Measurements from ENCODE around the gene CACNA1I. TPM values are rescaled to one million over a fixed set of nuclear protein-coding genes. Genes with fewer than 3 reads are reported as not detected.
A peak's percentile ranks its signal among the peaks of the same experiment; 100 is the strongest.

The CACNA1I gene
- total and polyA plus RNA-seq, 4 donors, result 1.2 to 8.5 (median 5.6) TPM

DNA sequence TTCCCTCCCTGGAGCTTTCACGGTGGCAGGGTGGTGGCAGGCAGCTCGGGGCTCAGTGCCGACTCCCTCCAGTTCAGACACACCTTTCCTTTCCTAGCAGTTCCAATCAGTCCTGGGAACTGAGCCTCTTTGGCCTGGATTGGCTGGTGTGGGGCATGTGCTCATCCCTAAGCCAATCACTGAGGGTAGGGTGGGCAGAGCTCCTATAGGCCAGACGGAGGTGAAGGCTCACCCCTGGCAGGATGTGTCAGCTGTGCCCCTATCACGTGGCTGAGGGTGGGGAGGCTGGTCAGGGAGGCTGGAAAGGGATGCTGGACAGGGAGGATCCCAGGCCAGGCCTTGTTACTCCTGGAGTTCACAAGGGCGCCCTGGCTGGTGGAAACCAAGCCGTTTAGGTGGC is 40.2 kb downstream of the CACNA1I start:
- H3K4me3 ChIP-seq (ENCODE audit: low read depth, low read length), result no peak overlapping the region
- DNase-seq (ENCODE audit: low read depth in 4 of 6, low spot score in 6 of 6), result no peak
- H3K4me1 ChIP-seq (ENCODE audit: control insufficient read depth, insufficient read depth, low read length), result no peaks in the 10 kb centered on the region
- 86% methylated on average over 4 of the region's 7 CpGs for WGBS (ENCODE audit: insufficient coverage)
- H3K36me3 ChIP-seq (ENCODE audit: control insufficient read depth, insufficient read depth, low read length), result peaks cover 3% of the 10 kb centered on the region
- no peak overlapping the region for H3K27ac ChIP-seq (ENCODE audit: low read depth, low read length)
- H3K27me3 ChIP-seq (ENCODE audit: control insufficient read depth, insufficient read depth, low read length), result no peaks in the 10 kb centered on the region
- H3K9me3 ChIP-seq (ENCODE audit: control insufficient read depth, insufficient read depth, low read length), result no peaks in the 10 kb centered on the region

DNA sequence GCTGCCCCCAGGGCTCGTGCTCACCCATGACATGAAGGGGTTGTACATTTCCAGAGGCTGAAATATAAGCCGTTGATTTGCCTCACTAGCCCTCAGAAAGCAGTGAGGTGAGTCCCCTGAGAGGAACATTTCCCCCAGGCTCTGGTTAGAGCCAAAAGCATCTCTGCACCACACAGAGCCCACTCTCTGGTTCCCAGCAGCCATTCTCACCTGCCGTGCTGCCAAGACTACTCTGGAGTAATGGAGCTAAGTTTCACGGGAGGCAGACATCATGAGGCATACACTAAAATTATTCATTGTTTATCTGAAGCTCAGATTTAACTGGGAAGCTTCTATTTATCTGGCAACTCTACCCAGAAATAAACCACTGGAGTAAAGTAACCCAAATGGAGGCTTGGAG is 40.8 kb downstream of the CACNA1I start:
- no peaks in the 10 kb centered on the region for H3K27me3 ChIP-seq (ENCODE audit: control insufficient read depth, insufficient read depth, low read length)
- H3K4me1 ChIP-seq (ENCODE audit: control insufficient read depth, insufficient read depth, low read length), result no peaks in the 10 kb centered on the region
- no peak for DNase-seq (ENCODE audit: low read depth in 4 of 6, low spot score in 6 of 6)
- no peaks in the 10 kb centered on the region for H3K9me3 ChIP-seq (ENCODE audit: control insufficient read depth, insufficient read depth, low read length)
- no peak overlapping the region for H3K4me3 ChIP-seq (ENCODE audit: low read depth, low read length)
- WGBS (ENCODE audit: insufficient coverage), result 83% methylated on average over 1 of the region's 4 CpGs
- H3K36me3 ChIP-seq (ENCODE audit: control insufficient read depth, insufficient read depth, low read length), result no peaks in the 10 kb centered on the region
- H3K27ac ChIP-seq (ENCODE audit: low read depth, low read length), result no peak overlapping the region

DNA sequence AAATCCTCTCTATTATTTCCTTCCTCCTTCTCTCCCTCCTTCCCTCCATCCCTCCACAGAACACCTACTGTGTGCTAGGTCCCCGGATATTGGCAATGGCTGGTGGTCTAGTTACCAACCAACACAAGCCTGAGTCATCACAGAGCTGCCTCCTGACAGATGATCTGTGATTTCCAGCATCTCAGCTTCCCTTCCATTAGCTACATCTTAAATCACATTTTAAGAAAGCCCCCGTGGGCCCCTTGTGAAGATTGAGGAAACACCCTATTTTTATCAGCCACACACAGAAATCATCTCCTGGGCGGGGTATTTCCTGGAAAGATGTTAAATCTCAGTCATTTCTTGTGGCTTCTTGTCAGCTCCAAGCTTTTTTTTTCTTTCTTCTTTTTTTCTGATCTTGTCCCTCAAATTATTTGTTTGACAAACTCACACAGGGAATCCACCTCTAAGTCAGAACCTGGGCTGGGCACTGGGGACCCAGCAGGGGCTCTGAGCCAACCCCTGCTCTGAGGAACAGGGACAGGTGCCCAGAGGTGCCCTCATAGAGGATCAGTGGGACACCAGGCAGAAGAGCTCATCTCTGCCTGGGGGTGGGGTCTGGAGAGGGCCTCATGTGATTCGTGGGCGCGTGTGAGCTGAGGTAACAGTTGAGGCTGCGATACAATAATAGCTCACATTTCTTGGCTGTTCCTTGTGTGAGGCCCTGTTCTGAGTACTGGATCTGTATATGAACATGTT is 42.4 kb downstream of the CACNA1I start:
- Histone ChIP-seq H3K4me3 (ENCODE audit: low read depth, low read length) (no peak overlapping the region), H3K9me3 (ENCODE audit: control insufficient read depth, insufficient read depth, low read length) (no peaks in the 10 kb centered on the region), H3K27me3 (ENCODE audit: control insufficient read depth, insufficient read depth, low read length) (no peaks in the 10 kb centered on the region), H3K4me1 (ENCODE audit: control insufficient read depth, insufficient read depth, low read length) (peaks cover 8% of the 10 kb centered on the region), H3K36me3 (ENCODE audit: control insufficient read depth, insufficient read depth, low read length) (no peaks in the 10 kb centered on the region), H3K27ac (ENCODE audit: low read depth, low read length) (no peak overlapping the region)
- no peak for DNase-seq (ENCODE audit: low read depth in 4 of 6, low spot score in 6 of 6)
- WGBS (ENCODE audit: insufficient coverage), result 98% methylated on average over 6 of the region's 7 CpGs

DNA sequence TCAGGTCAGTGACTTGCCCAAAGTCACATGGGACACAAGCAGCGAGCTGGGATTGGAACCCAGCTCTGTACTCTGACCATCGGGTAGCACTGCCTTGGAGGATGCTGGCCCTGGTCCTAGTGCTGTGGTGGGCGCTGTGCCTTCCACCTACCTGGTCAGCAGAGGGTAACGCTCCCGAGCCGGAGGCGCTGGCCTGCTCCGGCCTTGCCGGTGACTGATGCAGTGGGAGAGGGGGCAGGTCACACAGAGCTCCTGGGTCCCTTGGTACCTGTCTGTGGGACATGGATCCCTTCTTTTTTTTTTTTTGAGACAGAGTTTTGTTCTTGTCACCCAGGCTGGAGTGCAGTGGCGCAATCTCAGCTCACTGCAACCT is 43.0 kb downstream of the CACNA1I start:
- 97% methylated on average over 7 of the region's 10 CpGs for WGBS (ENCODE audit: insufficient coverage)
- Histone ChIP-seq H3K27ac (ENCODE audit: low read depth, low read length) (no peak overlapping the region), H3K27me3 (ENCODE audit: control insufficient read depth, insufficient read depth, low read length) (no peaks in the 10 kb centered on the region), H3K36me3 (ENCODE audit: control insufficient read depth, insufficient read depth, low read length) (no peaks in the 10 kb centered on the region), H3K4me1 (ENCODE audit: control insufficient read depth, insufficient read depth, low read length) (peaks cover 8% of the 10 kb centered on the region), H3K9me3 (ENCODE audit: control insufficient read depth, insufficient read depth, low read length) (no peaks in the 10 kb centered on the region), H3K4me3 (ENCODE audit: low read depth, low read length) (no peak overlapping the region)
- DNase-seq (ENCODE audit: low read depth in 4 of 6, low spot score in 6 of 6), result no peak

DNA sequence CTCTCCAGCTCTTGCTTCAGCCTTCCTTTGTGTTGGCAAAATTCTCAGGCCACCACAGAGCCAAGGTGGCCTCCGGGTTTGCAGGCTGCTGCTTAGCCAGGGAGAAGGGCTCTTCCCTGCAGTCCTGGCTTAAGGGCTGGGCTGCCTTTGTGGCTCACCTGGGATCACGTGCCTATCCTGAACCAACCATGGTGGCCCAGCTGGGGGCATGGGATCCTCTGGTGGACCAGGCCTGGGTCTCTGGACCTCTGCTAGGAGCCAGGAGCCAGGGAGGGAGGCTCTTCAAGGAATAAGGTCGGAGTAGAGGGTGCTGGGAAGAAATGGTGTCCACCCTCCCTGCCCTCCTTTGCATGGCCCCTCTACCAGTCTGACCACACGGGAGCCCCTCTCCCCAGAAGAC is 43.9 kb downstream of the CACNA1I start:
- no peaks in the 10 kb centered on the region for H3K27me3 ChIP-seq (ENCODE audit: control insufficient read depth, insufficient read depth, low read length)
- no peak overlapping the region for H3K27ac ChIP-seq (ENCODE audit: low read depth, low read length)
- no peak overlapping the region for H3K4me3 ChIP-seq (ENCODE audit: low read depth, low read length)
- WGBS (ENCODE audit: insufficient coverage), result 64% methylated on average over 3 of the region's 4 CpGs
- H3K36me3 ChIP-seq (ENCODE audit: control insufficient read depth, insufficient read depth, low read length), result peaks cover 8% of the 10 kb centered on the region
- no peaks in the 10 kb centered on the region for H3K9me3 ChIP-seq (ENCODE audit: control insufficient read depth, insufficient read depth, low read length)
- DNase-seq (ENCODE audit: low read depth in 4 of 6, low spot score in 6 of 6), result no peak
- peaks cover 8% of the 10 kb centered on the region for H3K4me1 ChIP-seq (ENCODE audit: control insufficient read depth, insufficient read depth, low read length)

DNA sequence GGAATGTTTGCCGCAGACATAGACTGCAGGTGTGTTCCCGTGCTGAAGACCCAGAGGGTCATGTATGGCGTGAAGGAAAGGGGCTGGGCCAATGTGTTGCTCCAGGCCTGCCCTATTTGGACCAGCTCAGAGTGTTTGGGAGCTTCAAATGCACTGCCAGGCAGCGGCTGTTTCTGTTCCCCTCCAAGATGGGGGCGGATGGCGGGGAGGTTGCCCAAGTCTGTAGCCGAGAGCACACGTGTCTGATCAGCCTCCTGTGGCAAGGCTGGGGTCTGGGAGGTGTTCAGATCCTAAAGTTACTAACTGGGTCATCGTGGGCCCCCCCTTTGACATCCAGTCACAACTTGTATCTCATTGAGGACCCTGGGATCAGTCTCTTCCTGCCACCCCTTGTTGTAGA is 45.5 kb downstream of the CACNA1I start:
- no peaks in the 10 kb centered on the region for H3K9me3 ChIP-seq (ENCODE audit: control insufficient read depth, insufficient read depth, low read length)
- 91% methylated on average over 6 of the region's 9 CpGs for whole genome bisulfite sequencing (ENCODE audit: insufficient coverage)

DNA sequence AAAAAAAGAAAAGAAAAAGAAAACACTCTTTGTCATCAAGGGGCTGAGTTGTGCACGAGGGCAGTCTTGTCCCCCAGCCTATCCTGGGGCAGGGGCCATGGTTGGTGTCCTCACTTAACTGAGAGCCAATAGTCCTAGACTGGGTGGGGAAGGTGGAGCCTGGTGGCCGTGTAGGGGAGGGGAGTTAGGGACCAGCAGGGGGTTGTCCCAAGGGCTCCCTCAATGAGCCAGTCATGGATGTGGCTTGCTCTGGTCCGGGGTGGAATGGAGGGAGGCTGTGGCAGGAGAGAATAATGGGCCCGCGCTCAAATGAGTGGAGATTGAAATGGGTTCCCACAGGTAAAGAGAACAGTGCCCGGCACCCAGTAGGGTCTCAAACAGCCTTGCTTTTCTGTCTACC is 46.2 kb downstream of the CACNA1I start:
- 43% methylated on average over 6 of the region's 6 CpGs for WGBS (ENCODE audit: insufficient coverage)
- Histone ChIP-seq H3K27ac (ENCODE audit: low read depth, low read length) (no peak overlapping the region), H3K9me3 (ENCODE audit: control insufficient read depth, insufficient read depth, low read length) (no peaks in the 10 kb centered on the region), H3K27me3 (ENCODE audit: control insufficient read depth, insufficient read depth, low read length) (no peaks in the 10 kb centered on the region), H3K4me1 (ENCODE audit: control insufficient read depth, insufficient read depth, low read length) (peaks cover 8% of the 10 kb centered on the region), H3K36me3 (ENCODE audit: control insufficient read depth, insufficient read depth, low read length) (peaks cover 12% of the 10 kb centered on the region), H3K4me3 (ENCODE audit: low read depth, low read length) (no peak overlapping the region)
- DNase-seq (ENCODE audit: low read depth in 4 of 6, low spot score in 6 of 6), result no peak

More for the DNA sequence above, 45.5 kb downstream of the CACNA1I start:
- no peak overlapping the region for H3K4me3 ChIP-seq (ENCODE audit: low read depth, low read length)
- H3K27me3 ChIP-seq (ENCODE audit: control insufficient read depth, insufficient read depth, low read length), result no peaks in the 10 kb centered on the region
- DNase-seq (ENCODE audit: low read depth in 4 of 6, low spot score in 6 of 6), result no peak
- H3K4me1 ChIP-seq (ENCODE audit: control insufficient read depth, insufficient read depth, low read length), result peaks cover 8% of the 10 kb centered on the region
- H3K36me3 ChIP-seq (ENCODE audit: control insufficient read depth, insufficient read depth, low read length), result peaks cover 9% of the 10 kb centered on the region
- H3K27ac ChIP-seq (ENCODE audit: low read depth, low read length), result no peak overlapping the region

DNA sequence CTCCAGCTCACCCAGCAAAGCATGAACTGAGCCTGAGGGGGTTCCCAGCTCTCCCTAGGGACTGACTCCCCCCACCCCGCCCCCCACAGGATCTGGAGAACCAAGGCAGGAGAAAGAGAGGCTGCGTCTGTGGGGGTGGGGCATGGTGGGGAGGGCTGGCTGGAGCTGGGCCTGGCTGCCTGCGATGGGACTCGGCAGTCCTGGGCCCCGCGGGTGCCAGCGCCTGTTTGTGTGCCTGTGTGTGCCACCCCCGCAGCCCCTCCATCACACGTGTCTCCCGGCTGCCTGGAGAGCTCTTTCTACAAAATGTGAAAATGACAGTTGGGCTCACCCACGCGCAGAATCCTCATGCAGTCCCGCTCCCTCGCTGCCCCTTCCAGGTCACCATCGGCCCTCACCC is 46.8 kb downstream of the CACNA1I start:
- no peak for DNase-seq (ENCODE audit: low read depth in 4 of 6, low spot score in 6 of 6)
- peaks cover 8% of the 10 kb centered on the region for H3K4me1 ChIP-seq (ENCODE audit: control insufficient read depth, insufficient read depth, low read length)
- H3K4me3 ChIP-seq (ENCODE audit: low read depth, low read length), result no peak overlapping the region
- 18% methylated on average over 13 of the region's 15 CpGs for WGBS (ENCODE audit: insufficient coverage)
- no peaks in the 10 kb centered on the region for H3K9me3 ChIP-seq (ENCODE audit: control insufficient read depth, insufficient read depth, low read length)
- no peaks in the 10 kb centered on the region for H3K27me3 ChIP-seq (ENCODE audit: control insufficient read depth, insufficient read depth, low read length)
- H3K36me3 ChIP-seq (ENCODE audit: control insufficient read depth, insufficient read depth, low read length), result peaks cover 12% of the 10 kb centered on the region
- no peak overlapping the region for H3K27ac ChIP-seq (ENCODE audit: low read depth, low read length)

DNA sequence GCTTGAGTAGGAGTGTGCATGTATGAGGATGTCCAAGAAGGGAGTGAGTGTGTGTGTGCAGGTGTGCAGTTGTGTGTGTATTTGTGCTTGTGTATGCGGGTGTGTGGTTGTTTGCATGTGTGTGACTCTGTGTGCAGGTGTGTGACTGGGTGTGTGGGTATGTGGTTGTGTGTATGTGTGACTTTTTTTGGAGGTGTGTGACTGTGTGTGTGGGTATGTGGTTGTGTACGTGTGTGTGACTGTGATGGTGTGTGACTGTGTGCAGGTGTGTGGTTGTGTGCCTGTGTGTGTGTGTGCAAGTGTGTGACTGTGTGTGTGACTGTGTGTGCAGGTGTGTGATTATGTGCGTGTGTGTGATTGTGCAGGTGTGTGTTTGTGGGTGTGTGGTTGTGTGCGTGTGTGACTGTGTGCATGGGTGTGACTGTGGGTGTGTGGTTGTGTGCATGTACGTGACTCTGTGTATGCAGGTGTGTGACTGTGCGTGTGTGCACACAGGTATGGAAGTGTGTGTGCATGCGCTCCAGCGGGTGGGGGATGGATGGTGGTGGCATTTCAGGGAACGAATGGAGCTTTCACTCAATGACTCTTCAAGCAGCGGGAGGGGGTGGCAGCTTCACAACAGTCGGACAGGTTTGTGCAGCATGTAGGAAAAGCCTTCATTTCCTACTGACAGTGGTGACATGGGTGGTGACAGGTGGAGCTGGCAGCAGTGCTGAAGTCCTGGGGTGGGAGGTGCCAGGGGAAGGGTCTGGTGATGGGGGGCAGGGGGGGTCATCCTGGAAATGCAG is 47.6 kb downstream of the CACNA1I start:
- peaks cover 1% of the 10 kb centered on the region for H3K27me3 ChIP-seq (ENCODE audit: control insufficient read depth, insufficient read depth, low read length)
- WGBS (ENCODE audit: insufficient coverage), result 75% methylated on average over 10 of the region's 11 CpGs
- no peaks in the 10 kb centered on the region for H3K9me3 ChIP-seq (ENCODE audit: control insufficient read depth, insufficient read depth, low read length)
- no peak overlapping the region for H3K4me3 ChIP-seq (ENCODE audit: low read depth, low read length)
- H3K4me1 ChIP-seq (ENCODE audit: control insufficient read depth, insufficient read depth, low read length), result peaks cover 8% of the 10 kb centered on the region
- H3K27ac ChIP-seq (ENCODE audit: low read depth, low read length), result no peak overlapping the region
- H3K36me3 ChIP-seq (ENCODE audit: control insufficient read depth, insufficient read depth, low read length), result peaks cover 15% of the 10 kb centered on the region
- DNase-seq (ENCODE audit: low read depth in 4 of 6, low spot score in 6 of 6), result peak in 1 of 6 donors; percentile 38
